ENCODE results near the gene ADAM11.
A peak's percentile ranks its signal among the peaks of the same experiment; 100 is the strongest.

Gene ADAM11

DNA sequence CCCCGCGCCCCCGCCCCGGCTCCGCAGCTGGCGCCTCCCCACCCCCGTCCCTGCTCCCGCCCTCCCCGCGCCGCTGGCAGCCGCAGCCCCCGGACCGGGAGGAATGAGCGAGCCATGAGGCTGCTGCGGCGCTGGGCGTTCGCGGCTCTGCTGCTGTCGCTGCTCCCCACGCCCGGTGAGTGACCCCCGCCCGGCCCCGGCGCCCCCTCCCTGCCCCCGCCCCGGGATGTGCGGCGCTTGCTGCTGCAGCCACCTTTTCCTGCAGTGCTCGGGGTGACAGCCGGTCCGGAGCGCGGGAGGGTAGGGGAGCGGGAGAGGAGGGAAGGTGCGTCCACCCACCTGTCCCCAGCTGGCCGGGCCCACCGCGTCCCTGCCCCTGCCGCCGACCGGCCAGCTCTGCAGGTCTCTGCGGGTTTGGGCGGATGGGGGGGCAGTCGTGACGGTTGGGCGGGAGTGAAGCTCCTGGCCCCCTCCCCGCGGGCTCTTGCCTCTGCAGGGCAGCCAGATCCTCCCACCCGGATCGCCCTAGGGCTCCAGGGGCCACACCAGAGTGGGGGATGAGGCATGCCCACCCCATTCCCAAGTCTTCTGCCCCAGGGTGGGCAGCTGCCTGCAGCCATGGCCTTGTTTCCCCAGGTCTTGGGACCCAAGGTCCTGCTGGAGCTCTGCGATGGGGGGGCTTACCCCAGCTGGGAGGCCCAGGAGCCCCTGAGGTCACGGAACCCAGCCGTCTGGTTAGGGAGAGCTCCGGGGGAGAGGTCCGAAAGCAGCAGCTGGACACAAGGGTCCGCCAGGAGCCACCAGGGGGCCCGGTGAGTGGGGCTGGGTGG, 513 bp downstream of the ADAM11 start:
- no peak for DNase-seq

DNA sequence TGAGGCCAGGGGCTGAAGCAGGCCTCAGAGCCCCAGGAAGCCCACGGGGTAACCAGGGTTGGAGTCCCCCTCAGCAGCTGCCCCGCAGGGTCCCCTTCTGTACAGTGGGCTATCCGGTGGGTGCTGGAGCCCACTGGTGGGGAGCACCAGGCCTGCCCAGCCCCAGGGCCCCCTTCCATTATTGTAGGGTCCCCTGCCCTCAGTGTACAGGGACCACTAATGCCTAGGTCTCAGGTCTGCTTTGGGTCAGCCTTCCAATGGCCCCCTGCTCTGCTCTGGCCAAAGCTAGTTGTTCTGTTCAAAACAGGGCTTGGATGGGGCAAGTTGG, 1.1 kb downstream of the ADAM11 start:
- no peak for DNase-seq

DNA sequence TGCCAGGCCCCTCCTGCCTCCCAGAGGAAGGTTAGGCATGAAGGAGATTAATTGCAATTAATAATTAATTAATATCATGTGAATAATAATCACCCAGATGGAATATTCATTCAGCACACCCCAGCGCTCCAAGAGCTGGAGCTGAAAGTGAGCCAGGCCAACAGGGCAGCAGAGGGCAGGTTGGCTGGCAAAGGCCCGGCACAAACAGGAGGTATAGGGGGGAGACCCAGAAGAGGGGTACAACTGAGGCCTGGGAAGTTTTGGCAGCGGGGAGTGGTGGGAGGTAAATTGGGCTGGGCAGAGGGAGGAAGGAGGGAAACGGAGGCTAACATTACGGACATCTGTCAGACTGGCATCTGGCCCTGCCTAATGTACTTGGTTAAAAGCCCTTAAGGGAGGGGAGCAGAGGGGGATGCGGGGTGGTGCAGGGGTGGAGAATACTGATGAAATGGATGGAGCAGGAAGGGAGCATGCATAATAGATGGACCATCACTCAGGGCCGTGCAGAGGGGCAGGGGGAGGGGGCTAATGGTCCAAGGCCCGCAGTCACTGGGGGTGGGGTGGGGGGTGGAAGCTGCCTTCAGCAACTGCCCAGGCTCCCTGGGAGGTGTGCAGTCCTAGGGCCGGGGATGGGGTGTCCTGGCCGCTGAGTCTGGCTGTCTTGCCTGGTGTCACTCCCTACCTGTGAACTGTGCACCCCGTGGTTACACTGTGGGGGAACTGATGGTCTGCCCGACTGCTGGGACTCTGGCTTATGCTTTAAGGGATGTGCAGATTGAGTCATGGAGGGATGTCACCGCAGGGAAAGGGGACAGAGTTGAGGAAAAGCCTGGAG, 1.9 kb downstream of the ADAM11 start:
- no peak for DNase-seq

GRCh38 chr17:44761932-44762810, 3.4 kb downstream of the ADAM11 start:
- DNase-seq: no peak

DNA sequence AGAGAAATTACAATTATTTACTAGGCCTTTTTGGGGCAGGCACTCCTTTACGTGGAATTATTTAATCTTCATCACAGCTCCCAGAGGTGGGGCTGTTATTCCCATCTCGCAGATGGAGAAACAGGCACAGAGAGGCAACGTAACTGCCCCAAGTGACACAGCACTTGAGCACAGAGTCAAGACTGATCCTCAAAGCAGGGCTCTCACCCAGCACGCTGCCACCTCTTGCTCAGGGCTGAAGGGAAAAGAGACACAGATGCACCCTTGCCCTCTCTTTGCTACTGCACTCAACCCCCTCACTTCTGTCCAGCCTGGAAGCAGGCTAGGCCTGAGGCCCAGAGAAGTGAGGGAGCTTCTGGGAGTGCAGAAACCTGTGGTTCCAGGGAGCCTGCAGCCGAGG, 4.4 kb downstream of the ADAM11 start:
- DNase-seq: no peak

- no peak for DNase-seq
These were observed 7.2 kb downstream of the ADAM11 start for GRCh38 chr17:44765965-44766364.

DNA sequence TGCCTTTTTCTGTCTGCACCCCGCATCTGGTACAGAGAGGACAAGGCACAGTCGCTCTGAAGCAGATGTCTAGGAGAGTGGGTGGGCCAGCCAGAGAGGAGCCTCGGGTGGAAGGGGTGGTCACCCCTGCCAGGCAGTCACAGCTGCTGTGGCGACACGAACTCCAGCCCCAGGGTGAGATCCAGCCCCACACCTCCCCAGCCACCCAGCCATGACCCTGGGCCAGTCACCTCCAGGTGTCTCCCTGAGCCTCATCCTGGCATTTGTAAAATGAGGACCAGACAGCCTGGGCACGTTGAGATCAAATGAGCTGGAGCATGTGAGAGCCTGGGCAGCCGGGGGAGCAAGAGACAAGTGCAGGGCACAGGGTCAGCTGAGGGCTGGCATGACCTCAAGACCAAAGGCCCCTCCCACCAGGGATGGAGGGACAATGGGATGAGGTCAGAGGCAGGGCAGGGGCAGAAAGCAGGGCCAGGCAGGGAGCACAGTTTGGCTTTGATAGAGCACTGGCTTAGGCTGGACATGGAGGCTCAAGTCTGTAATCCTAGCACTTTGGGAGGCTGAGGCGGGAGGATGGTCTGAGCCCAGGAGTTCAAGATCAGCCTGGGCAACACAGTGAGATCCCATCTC, 7.7 kb downstream of the ADAM11 start:
- DNase-seq: no peak

- no peak for DNase-seq
These were observed 8.7 kb downstream of the ADAM11 start for GRCh38 chr17:44767493-44767892.

DNA sequence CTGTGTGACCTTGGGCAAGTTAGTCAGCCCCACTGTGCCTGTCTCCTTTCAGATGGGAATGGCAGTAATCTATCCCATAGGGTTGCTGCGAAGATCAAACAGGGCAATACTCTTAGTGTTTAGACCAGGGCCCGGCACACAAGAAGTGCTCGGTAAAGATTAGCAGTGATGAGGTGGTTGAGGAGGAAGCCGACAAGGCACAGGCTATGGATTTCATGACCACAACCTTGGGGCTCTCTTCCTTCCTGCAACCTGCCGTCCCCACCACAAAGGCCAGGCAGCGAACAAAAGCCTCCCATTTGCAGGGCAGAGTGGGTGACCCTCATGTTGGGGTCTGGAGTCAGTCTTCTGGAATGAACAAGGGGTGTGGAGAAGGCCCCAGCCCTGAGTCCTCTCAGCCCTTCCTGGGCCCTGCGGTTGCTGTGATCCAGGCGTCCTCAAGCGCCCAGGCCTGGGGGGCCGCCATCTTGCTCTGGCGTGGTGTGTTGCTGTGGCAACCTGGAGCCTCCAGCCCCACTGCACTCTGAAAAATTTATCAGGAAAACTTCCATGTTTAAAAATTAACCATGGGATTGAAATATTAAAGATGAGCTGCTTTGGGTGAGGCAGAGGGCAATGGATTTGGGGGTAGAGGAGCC, 9.8 kb downstream of the ADAM11 start:
- no peak for DNase-seq

DNA sequence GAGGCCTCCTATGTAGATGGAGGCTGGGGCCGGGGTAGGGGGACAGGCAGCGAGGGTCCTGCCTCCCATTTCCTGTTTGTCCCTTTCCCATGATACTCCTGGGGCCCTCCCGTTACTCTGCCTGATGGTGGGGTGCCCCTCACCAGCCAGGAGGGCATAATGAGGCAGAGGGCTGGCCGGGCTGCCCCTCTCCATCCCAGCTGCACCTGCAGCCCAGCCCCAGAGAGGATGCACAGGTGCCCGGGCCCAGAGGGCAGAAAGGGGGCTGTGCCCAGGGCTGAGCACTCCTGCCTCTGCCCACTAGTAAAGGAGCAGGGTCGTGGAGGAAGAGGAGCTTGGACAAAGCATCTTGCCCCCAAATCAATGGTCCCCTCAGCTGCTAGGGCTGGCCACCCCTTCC, 10.4 kb downstream of the ADAM11 start:
- no peak for DNase-seq

DNA sequence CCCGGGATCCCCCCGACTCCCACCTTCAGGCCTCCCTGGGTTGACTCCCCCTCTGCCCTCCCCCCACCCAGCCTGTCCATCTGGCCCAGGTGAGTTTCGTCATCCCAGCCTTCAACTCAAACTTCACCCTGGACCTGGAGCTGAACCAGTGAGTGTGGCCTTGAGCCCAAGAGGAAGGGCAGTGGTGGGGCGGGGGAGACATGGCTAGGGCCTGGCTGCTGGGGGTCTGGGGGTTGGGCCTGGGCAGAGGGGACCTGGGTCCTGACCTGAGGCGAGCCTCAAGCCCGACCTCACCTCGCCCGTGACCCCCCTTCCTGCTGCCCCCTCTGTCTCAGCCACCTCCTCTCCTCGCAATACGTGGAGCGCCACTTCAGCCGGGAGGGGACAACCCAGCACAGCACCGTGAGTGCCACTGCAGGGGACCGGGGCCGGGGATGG, 10.9 kb downstream of the ADAM11 start:
- no peak for DNase-seq

DNA sequence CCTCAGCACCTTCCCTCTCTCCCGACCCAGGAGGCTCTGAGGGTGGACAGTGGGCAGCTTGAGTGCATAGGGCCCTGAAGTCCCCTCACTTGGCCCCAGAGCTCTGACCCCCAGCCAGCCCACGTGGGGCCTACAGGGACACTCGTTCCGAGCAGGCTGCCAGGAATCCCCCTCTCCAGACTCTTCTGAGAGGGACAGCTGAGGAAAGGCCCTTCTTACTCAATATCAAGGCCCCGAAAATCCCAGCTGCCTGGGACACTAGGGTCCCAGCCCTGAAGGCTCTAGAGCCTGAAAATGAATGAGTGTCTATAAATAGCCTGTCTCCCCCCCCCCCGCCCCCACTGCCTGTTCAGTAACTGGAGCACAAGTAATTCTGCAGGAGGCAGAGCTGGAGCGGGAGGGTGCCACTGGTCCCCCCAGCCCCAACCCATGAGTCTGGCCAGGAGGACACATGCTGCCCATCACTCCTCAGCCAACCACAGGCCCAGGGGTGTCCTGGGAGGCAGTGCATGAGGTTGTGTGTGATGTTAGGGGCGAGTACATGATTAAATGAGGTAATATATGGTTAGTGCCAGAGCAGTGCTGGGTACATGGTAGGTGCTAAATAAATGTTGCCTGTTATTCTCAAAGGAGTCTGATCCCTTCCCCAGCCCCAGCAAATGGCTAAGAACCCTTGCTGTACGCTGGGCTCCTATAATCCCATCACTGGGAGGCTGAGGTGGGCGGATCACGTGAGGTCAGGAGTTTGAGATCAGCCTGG, 11.6 kb downstream of the ADAM11 start:
- no peak for DNase-seq

DNA sequence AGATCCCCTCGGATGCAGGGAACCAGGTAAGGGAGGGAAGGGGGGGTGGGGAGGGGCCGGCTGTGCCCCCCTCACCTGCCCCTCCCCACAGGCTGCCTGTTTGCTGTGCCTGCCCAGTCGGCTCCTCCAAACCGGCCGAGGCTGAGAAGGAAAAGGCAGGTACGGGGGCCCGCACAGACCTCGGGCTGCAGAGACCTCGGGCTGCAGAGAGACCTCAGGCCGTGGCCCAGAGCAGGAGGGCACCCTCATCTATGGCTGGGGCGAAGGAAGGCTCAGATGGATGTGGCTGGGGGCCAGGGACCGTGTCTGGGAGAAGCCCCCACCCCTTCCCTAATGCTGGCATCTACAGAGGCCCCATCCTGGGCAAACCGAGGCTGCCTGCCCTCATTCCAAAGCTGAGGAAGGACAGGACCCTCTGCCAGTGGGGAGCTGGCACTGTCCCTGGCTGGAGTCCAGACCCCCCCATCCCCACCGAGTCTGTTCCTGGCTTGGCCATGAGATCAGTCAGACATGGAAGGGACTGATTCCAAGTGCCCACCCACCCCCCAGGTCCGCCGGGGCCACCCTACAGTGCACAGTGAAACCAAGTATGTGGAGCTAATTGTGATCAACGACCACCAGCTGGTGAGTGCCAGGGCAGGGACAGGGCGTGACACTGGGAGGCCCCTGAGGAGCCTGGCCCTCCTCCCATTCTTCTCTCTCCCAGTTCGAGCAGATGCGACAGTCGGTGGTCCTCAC, 13.7 kb downstream of the ADAM11 start:
- DNase-seq: no peak

GRCh38 chr17:44773140-44773539, 14.4 kb downstream of the ADAM11 start:
- DNase-seq: no peak

DNA sequence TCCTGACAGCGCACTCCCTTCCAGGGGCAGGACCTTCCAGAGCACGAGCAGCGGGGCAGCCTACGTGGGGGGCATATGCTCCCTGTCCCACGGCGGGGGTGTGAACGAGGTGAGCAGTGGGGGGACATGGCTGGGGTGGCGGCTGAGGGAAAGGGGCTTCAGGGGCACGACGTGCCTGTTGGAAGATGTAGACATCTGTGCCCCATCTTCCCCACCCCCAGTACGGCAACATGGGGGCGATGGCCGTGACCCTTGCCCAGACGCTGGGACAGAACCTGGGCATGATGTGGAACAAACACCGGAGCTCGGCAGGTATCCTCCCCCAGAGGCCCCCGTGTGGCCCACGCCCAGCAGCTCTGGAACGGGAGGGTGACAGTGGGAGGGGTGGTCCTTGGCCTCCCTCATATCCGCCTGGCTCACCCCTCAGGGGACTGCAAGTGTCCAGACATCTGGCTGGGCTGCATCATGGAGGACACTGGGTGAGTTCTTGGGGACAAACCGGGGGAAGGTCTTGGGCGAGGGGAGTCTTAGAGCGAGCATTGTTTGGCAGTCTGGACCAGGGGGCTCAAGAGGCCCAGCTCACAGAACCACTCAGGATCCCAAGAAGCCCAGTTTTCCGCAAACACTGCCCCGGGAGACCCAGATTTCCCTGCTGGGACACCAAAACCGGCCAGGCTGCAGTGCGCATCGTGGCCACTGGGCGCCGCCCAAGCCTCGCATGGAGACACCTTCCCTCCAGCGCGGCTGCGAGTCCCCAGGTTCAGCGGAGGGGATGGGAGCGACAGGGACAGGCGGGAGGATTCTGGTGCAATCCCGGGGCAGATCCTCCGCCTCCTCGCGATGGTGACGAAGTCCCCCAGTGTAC, 15.7 kb downstream of the ADAM11 start:
- peak; percentile 85 for DNase-seq

- peak; percentile 92 for DNase-seq
These were observed 16.5 kb downstream of the ADAM11 start for GRCh38 chr17:44775136-44775837.

GRCh38 chr17:44775838-44776621, 17.2 kb downstream of the ADAM11 start:
- DNase-seq: no peak

Data from midbrain (tissue), 1 donor.